Panc1 (cell line): Measurements from ENCODE around the gene IFI27L2.

ENCODE experiments used
- CTCF ChIP-seq: fragments of 450-650 bp; IDR thresholded peaks from 2 replicates; pipeline ENCODE4 v1.5.1; 2017; ENCODE audit warnings: mild to moderate bottlenecking
- POLR2AphosphoS5 ChIP-seq: IDR thresholded peaks from 2 replicates; pipeline ENCODE4 v1.6.1; 2012; ENCODE audit warnings: mild to moderate bottlenecking, low read depth, low read length, moderate library complexity
- REST ChIP-seq, 2 experiments: IDR thresholded peaks; 2 replicates each; pipeline ENCODE4 v1.6.1; 2011 to 2012; ENCODE audit warnings: low read depth in 2 of 2, control low read depth in 1 of 2, low read length in 1 of 2, mild to moderate bottlenecking in 1 of 2, moderate library complexity in 1 of 2; ENCODE audit not compliant: insufficient read depth in 1 of 2
- SIN3A ChIP-seq: IDR thresholded peaks from 2 replicates; pipeline ENCODE4 v1.6.1; 2012; ENCODE audit warnings: low read depth, mild to moderate bottlenecking, low read length, moderate library complexity, borderline replicate concordance; ENCODE audit not compliant: insufficient read depth
- TCF7L2 ChIP-seq: IDR thresholded peaks from 2 replicates; pipeline ENCODE4 v1.6.1; 2011; ENCODE audit warnings: mild to moderate bottlenecking, low read depth, low read length, inconsistent platforms

GRCh38 chr14:94111276-94112095 lies 17.9 kb downstream of the IFI27L2 start:
- no peak for TF ChIP-seq CTCF
- no peak for TF ChIP-seq REST (IDR thresholded peaks at IDR 0.05; ENCODE audit: insufficient read depth in 1 of 2, low read depth in 2 of 2, low read length in 1 of 2)
- TF ChIP-seq POLR2AphosphoS5: no peak
- TF ChIP-seq TCF7L2: no peak
- no peak for TF ChIP-seq SIN3A
